HG02852 (cell line): ENCODE measurements around the gene LRCOL1.

Experiments used
- ATAC-seq: cut with Tn5 transposase; IDR thresholded peaks from one replicate; pipeline ENCODE4 v1.9.1; 2021; ENCODE audit warnings: mild to moderate bottlenecking, moderate library complexity; ENCODE audit not compliant: unreplicated experiment

The LRCOL1 gene

DNA sequence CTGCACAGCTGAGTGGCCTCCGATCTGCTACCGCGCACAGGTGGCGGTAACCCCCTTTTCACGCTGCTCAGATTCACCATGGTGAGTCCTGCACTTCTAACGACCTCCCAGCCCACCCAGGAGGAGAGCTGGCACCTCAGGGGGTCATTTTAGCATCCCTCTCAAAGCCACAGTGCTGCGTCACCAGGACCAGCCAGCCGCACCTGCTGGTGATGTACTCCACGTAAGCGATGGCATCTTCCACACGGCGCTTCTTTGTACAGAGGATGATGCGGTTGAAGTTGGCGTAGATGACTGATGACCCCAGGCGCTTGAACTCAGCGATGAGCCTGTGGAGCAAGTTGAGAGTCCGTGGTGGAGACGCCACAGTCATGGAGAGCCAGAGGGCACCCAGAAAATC is 27.4 kb upstream of the LRCOL1 start:
- no peak for ATAC-seq

DNA sequence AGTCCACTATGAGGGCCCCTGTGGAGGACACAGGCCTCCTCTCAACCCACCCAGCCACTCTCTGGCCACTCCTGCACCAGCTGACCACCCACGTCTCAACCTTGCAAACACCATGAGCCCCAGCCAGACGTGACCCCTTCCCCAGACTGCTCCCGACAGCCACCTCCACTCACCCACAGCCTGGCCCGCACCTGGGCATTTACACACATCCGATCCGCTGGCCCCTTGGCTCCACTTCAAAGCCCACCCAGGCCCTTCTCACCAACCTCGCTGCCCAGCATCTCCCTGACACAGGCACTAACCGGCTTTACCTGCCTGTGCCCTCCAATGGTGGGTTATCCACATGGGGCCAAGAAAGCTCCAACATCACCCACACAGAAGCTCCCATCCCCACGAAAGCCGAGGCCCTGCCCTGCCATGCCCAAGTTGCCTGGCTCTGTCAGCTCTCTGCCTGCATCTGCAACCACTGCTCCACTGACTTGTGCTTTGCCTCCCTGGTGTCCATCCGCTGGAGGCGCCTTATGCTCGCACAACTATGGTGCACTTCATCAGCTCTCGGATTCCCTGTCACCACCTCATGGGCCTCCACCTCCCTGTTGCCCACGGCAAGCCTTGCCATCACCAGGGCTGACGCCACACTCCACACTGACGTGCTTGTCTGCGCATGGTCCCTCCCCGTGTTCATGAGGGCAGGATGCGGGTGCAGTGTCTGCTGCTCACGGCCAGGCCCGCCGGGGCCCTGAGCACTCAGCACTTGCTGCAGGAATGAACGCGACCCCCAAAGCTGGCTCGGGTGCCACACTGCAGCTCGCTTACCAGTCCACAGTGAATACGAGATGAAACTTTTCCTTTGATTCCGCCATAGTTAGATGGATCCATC is 24.9 kb upstream of the LRCOL1 start:
- ATAC-seq: no peak

DNA sequence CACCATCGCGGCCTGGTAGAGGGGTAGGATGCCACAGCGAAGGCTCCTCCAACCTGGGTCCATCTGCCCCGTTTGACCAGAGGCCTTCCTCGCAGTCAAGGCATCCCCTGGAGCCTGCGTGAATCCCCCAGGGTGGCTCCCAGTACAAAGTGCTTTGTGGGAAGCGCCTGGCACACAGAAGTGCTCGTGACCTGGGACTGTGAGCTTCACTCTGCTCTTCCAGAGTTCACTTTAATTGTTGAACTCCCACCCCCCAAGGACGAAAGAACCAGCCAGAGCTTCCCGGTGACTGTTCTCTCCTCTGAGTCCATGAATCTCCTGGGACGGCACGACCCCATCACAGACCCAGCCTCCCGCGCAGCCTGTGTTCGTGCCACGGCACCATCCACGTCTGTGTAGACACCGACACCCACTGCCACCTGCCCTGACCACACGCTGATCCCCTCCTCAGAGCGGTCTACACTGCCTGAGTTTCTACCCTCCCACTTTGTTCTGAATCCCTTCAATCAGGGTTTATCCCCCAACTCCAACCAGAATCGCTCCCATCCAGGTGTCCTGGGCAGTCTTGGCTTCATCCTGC is 24.1 kb upstream of the LRCOL1 start:
- ATAC-seq: no peak

DNA sequence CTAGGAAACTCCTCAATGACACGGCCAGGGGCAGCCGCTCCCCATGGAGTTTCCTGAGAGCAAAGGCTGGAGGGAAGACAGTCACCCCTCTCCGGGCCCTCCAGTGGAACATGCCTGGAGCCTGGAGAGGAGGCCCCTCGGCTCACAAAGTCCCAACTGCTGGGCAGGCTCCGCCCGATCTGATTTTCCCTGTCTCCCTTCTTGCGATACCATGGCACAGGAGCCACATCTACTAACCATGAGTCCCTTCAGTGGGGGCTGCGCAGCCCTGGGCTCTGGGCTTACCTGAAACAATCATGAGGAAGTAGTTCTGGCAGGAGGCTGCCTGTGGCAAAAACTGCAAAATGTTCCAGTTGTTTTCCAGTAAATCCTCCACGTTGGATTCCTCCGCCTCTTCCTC is 23.5 kb upstream of the LRCOL1 start:
- no peak for ATAC-seq

DNA sequence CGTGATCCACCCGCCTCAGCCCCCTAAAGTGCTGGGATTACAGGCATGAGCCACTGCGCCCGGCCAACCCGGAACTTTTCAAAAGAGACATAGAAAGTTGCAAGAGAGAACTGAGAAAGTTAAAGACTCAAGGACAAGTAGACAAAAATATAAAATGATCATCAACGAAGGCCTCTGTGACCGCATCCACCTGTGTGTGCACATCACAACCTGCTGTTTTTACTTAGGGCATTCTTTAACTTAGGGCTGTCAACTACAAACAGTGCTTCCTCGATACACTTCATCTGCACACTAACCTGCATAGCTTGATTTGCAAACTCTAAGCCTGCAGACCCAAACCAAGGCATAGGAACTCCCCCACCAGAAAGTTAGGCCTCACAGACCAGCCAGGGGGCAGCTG is 23.0 kb upstream of the LRCOL1 start:
- no peak for ATAC-seq

DNA sequence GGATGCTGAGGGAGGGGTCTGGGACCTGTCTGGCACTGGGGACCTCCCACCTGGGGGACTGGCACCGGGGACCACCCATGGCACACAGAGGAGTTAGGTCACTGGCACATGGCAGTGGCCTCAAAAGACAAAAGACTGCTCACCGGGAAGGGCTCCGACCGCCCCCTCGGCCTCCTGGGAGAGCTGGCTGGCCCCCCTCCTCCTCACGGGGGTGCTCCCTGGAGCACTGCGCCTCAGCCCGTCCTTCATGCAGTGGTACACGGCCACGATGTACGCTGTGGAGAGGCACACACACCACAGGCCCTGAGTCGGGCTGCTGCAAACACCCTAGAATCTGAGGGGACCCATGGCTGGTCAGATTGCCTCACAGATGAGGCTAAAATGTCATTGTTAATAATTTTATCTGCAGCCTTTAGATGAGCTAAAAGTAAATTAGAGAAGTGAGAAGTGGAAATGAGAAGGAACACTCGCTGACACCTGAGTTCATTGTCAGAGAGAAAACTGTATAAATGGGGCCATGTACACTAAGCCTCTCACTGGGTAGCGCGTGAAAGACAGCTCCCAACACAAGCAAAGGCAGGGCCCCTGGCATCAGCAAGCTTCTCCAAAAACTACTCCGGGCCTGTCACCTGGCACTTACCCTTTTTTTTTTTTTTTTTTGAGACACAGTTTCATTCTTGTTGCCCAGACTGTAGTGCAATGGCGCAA is 22.3 kb upstream of the LRCOL1 start:
- ATAC-seq: no peak

DNA sequence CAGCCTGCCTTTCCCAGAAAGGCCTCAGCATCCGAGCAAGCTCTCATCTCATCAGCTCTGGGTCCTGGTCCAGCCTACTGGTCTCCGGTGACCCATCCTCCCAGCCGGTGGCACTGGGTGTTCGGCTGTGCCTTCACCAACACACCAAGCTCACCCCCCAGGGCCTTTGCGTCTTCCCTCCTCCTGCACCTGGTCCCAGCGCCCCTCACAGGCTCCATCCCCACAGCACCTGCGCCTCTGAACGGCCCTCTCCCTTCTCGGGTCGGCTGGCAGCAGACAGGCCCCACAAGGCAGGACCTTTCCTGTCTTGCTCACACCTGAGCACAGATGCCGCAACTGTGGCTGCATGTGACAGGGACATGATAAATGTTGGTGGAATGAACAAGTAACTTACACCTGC is 21.3 kb upstream of the LRCOL1 start:
- ATAC-seq: no peak

DNA sequence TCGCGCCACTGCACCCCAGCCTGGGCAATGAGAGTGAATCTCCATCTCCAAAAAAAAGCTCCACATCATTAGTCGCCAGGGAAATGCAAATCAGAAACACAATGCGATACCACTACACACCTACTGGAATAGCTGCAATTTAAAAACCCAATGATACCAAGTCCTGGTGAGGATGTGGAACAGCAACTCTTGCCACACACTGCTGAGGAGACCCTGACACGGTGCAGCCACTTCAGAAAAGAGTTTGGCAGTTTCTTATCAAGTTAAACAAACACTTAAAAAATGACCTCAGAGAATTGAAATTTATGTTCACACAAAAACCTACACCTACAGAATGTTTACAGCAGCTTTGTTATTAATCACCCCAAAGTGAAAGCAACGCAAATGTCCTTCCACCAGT is 20.3 kb upstream of the LRCOL1 start:
- ATAC-seq: no peak

DNA sequence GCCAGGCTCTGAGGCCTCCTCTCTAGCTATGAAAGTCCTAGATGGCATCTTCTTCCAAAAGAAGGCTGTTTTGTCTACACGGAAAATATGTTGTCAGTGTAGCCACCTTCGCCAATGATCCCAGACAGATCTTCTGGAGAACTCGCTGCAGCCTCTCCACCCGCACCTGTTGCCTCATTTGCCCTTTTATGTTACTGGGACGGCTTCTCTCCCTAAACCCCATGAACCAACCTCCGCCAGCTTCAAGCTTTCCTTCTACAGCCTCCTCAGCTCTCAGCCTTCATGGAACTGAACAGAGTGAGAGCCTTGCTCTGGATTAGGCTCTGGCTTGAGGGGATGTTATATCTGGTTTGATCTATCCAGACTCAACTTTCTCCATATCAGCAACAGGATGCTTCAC is 18.9 kb upstream of the LRCOL1 start:
- no peak for ATAC-seq

DNA sequence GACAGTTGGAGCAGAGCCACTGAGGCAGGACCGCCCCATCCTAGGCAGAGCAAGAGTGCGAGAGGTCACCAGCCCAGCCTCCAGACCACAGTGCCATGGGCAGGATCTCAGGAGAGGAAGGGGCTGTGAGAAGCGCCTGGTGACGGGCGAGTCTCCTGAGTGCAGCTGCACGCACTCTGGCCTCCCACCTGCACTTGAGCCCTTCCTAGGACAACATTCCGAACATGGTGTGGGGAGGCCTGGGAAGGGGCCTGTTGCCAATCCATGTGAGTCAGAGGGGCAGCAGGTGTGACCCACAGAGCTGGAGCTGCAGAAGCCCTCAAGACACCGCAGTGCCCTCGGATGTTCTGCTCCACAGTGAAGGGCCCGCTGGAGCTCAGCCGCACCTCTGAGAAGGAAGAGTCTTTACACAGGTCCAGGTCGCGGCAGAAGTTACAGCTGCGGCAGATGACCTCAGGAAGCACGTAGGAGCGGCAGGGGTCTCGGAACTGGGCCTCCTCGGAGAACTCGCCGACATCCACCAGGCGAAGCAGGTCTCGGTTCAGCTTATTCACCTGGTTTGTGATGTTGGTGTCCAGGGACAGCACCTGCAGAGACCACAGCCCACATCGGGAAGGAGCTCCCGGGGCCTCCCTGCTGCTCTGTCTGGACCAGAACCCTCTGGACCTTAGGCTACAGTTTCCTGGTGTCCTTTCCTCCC is 15.5 kb upstream of the LRCOL1 start:
- ATAC-seq: no peak

DNA sequence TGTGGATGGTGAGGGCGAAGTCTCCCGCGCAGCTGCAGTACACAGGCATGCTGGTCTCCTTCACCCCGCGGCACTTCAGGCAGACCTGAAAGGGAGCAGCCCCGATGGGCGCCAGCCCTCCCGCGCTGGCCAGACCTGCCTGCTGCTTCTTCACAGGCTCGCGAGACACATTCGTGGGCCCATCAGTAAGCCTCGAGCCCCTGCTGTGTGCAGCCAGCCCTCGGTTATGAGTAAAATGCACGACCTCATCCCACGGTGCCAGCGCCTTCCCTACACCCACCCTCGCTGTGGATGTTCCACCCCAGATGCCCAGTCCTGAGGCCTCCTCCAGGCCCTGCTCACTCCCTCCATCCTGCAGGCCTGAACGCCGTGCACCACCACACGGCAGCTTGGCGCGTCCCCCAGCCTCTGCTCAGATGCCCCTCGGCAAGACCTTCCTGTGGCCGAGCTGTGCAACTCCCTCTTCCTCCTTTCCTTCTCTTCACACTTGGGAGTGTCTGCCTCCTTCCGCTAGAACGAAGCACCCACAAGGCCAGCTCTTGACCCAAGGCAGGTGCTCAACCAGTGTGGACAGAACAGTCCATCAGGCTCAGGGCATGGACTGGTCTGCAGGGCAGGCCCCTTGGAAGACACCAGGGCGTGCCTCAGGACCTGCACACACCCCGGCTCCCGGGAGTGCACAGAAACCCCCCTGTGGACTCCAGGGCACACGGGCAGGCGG is 14.7 kb upstream of the LRCOL1 start:
- ATAC-seq: no peak

DNA sequence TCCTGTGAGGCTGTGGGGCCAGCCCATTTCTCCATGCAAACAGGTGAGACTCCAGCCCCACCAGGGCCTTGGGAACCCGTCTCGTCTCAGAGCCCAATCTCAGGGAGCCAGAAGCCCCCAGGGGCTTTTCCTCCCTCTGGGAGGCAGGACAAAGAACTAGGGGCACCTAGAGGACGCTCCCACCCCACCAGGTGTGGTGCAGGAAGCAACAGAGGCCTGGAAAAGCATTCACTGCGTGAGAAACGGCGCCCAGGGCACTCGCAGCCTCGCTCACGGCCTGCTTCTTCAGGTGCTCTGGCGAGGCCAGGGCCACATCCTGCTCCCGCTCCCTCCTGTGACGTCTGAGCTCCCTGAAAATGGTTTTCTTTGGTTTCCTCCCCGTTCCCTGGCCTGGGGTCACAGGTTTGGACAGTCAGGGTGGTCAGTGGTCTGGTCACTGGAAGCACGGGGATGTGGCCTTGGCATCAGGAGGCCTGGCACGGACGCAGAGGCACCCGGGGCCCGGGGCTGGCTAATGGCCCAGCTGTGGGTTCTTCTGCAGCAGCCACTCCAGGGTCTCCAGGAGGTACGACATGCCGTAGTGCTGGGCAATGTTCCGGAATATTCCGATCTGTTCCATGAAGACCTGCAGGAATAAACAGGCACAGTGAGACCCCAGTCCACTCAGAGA is 13.9 kb upstream of the LRCOL1 start:
- no peak for ATAC-seq

DNA sequence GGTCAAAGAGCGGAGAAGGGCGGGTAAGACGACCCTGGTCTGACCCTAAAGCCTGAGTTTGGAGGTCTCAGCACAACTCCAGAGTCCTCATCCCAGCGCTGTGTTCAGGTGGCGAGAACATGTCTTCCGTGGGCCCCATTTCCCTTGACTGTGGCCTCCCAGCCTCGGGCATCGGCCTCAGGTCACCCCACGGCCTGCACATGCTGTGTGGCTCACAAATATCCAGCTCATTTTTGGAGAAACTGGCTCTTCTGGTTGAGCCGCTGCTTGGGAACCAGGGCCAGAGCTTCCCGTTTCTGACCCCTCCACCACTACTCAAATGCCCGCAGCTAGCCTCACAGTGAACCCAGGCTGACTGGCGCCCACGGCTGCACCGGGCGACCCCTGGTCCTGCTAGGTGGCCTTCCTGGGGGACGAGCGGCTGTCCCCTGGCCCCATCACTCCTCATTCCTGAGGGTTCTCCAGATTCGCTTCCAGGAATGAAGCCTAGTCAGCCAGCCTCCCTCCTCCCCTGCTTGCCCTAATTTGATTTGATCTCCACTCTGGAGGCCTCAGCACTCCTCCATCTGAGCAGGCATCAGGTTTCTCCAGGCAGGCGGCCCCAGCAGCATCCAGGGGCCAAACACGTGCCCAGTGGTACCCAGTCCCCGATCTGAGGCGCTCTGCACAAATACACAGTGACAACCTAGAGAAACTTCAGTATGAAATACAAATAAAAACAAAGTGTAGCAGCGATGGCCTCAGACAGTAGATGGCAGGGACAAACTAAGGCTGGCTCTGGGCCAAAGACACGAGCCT is 12.9 kb upstream of the LRCOL1 start:
- no peak for ATAC-seq

DNA sequence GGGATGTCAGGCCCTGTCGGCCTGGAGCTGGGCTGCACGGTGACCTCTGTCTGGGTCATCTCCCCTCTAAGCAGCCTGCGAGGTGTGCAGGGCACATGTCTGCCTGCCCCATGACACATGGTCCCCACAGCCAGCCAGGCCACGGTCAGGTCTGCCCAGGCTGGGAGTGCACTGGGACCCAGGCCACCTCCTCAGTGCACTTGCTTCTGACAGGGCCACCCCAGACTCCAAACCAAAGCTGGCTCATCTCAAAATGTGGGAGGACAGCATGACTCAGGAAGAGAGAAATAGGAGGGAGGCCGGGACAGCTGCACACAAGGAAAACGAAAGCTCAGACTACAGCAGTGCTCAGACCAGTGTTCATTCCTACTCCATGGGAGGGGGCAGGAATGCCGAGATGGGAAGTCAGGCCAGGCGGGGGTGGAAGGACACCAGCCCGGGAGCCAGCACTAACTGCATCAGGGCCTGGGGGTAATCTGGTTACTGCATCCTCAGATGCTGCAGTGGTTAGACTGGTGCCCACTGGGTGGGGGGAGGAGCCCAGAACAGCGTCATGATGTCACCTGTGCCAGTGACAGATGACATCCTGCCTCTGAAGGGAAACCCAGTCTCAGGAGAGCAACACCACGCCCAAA is 12.2 kb upstream of the LRCOL1 start:
- no peak for ATAC-seq

DNA sequence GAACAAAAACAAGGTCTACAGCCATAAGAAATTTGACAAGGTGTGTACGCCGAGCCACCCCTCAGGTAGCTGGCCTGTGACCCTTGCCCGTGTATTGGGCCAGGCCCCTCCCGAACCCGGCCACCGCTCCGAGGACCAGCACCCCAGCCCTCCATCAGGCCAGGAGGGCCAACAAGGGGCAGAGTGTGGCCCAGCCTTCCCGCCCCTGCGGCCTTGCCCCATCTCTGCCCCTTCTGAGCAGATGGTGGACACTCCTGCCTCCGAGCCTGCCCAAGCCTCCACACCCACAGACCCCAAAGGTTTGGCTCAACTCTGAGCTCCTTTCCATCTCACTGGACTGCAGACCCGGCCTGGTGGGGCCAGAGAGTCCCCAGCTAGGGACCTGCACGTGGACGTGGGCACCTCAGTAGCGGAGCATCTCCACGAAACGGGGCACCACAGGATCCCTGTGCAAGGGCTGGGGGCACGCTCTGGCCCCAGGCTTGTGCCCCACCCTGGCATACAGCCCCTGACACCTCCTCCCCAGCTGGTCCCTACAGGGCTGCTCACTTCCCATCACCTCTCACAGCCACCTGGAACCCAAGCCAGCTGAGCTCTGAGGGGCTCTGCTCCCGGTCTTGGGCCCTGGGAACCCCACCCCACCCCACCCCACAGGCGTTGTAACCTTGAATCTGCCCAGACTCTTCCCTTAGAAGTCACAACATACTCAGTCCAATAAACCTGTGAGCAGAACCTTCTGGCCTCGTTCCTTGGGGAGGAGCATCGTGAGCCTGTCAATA is 11.5 kb upstream of the LRCOL1 start:
- no peak for ATAC-seq

DNA sequence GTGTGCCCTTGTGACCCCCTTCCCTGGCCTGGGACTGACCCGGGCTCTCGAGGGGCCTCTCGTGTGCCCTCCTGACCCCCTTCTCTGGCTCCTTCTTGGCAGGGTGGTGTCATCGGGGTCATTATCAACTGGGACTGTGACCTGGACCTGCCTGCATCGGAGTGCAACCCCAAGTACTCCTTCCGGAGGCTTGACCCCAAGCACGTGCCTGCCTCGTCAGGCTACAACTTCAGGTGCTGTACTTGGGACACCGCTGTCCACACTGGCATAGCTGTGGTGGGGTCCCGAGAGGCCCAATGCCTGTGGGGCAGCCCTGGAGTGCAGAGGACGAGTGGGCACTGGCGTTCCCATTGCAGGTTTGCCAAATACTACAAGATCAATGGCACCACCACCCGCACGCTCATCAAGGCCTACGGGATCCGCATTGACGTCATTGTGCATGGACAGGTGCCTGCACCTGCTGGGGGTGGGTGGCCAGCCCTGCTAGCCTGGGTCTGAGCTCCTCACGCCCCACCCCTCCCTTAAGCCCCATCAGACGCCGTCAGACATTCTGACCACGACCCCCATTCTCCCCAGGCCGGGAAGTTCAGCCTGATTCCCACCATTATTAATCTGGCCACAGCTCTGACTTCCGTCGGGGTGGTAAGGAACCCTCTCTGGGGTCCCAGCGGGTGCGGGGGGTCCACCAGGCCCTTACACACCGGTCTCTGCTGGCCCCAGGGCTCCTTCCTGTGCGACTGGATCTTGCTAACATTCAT is 10.7 kb upstream of the LRCOL1 start:
- ATAC-seq: no peak

DNA sequence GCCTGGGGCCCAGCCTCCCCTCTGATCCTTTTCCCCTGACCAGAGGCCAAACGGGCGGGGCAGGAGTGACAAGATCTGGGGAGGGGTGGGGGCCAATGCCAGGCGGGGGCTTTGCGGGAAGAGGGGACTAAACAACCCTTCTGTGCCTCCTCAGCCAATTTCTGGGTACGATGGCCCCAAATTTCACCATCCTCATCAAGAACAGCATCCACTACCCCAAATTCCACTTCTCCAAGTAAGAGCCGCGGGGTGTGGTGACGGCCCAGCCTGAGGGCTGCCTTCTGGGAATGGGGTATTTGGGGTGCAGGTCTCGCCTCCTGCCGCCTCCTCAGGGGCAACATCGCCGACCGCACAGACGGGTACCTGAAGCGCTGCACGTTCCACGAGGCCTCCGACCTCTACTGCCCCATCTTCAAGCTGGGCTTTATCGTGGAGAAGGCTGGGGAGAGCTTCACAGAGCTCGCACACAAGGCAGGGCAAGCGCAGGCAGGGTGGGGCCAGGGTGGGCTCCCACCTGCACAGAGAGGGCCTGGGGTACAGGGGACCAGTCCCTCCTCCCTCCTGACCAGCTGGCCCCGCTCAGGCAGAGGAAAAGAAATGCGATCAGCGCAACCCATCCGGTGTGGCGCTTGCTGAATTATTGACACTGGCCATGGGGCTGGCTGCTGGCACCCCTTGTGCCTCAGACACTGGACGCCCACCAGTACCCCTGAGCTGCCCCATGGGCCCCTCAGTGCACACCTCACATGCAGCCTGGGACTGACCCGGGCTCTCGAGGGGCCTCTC is 9.9 kb upstream of the LRCOL1 start:
- no peak for ATAC-seq
